Activated CD4-positive, alpha-beta T cell treated with anti-CD3 and anti-CD28 coated beads for 36 hours (primary cell): ENCODE data around the gene ASTN2. TPM values are rescaled to one million over a fixed set of nuclear protein-coding genes. Genes with fewer than 3 reads are reported as not detected.

Experiments
- ATAC-seq: fragments of 200-7000 bp; cut with Tn5 transposase; one replicate; pipeline ENCODE4 v1.10.0; 2021; ENCODE audit warnings: mild to moderate bottlenecking, moderate library complexity
- CTCF ChIA-PET: fragments of 350-600 bp; sonication (Branson Sonifier 250); formaldehyde crosslinking; loops from one replicate; lab custom pipeline; 2021; ENCODE audit warnings: antibody characterized with exemption; lab: Charles Lee
- POLR2A ChIA-PET: fragments of 350-600 bp; sonication (Branson Sonifier 250); formaldehyde crosslinking; loops from one replicate; lab custom pipeline; 2021; ENCODE audit warnings: antibody characterized with exemption, inconsistent platforms; lab: Charles Lee
- DNase-seq: peaks from one replicate; pipeline ENCODE4 v3.0.0-alpha.2; 2020
- H3K27ac Mint-ChIP-seq: one replicate; pipeline ENCODE4 v1.8.0; 2021; ENCODE audit warnings: mixed read lengths
- H3K27me3 Mint-ChIP-seq: one replicate; pipeline ENCODE4 v1.8.0; 2021; ENCODE audit warnings: mixed read lengths
- H3K36me3 Mint-ChIP-seq: one replicate; pipeline ENCODE4 v1.8.0; 2021; ENCODE audit warnings: low read depth, mixed read lengths
- H3K4me1 Mint-ChIP-seq: one replicate; pipeline ENCODE4 v1.8.0; 2021; ENCODE audit warnings: mixed read lengths
- H3K4me3 Mint-ChIP-seq: one replicate; pipeline ENCODE4 v1.8.0; 2021; ENCODE audit warnings: mild to moderate bottlenecking, moderate library complexity, mixed read lengths
- H3K9me3 Mint-ChIP-seq: one replicate; pipeline ENCODE4 v1.8.0; 2021; ENCODE audit warnings: low read depth, mixed read lengths
- intact Hi-C, 2 experiments: fragments of 100-400 bp; cut with DNase I in 1 of 2; cut with micrococcal nuclease in 1 of 2; formaldehyde crosslinking; loops; one replicate each; pipeline versions ENCODE4 v1.14.2 to v1.15.1; 2022 to 2024; cut with DNase I, micrococcal nuclease
- total RNA-seq, 2 experiments: library from RNA; stranded (reverse); gene quantifications; one replicate each; pipeline ENCODE4 v1.2.3, GENCODE V29; 2021

The ASTN2 gene
- total RNA-seq, 2 experiments from 2014 or later, result 3.0 to 4.2 TPM

DNA sequence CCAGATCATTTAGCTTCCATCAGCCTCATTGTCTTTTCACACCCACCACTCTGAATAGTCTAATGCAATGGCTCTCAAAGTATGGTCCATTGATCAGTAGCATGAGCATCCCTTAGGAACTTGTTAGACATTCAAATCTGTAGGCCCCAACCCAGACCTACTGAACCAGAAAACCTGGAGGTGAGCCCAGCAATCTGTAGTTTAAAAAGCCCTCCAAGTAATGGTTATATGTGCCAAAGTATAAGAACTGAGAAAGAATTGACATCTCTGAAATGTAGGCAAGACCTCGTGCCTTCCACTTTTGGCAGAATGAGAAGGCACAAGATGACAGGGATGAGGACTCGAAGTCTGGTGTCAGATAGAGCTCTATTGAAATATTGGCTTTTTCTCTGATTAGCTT, 460.1 kb downstream of the ASTN2 start:
- POLR2A ChIA-PET, result no interaction called here
- Mint-ChIP-seq H3K27me3 (peaks cover 3% of the 10 kb centered on the region), H3K9me3 (no peaks in the 10 kb centered on the region), H3K27ac (no peak overlapping the region), H3K36me3 (no peaks in the 10 kb centered on the region), H3K4me1 (peaks cover 2% of the 10 kb centered on the region), H3K4me3 (no peak overlapping the region)
- CTCF ChIA-PET, result no interaction called here
- ATAC-seq, result no peak
- no peak for DNase-seq
- intact Hi-C loops, result no loop called here

DNA sequence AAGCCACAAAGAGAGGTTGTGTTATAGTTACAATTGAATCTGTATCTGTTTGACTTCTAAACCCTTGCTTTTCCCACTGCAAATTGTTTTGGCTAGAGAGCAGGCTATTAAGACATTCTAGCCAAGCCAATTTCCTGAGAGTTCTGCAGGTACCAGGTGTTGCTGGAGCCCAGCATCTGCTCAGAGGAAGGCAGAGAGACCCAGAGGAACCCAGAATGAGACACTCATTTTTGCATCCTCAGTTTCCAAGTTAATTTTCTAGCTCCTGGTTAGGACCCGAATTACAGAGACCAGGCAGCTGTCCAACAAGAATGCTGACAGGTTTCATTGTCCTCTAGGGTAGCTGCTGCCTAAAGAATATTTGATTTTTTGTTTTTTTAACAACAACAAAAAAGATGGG, 461.6 kb downstream of the ASTN2 start:
- CTCF ChIA-PET, result interaction anchor here (0.6 to 1.5 kb wide), 2 partner anchors 29 to 404 kb away, joined by 3 to 4 read pairs; no protein-coding TSS in a partner anchor

DNA sequence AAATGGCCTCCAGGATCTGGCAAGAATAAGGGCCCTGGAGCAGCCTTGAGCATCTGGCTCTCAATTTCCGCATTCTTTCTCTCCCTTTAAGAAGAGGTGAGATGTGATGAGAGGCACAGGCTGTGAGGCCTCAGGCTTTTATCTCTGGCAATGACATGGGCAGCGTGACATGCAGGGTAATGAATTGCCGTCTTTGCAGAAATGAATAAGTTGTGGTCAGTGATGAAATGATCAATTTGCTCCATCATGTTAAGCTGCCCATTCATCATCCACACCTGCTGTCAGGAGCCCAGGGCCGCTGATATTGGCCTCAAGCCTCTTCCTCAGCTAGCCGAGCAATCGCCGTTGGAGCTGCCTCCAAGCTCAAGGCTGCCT, 462.4 kb downstream of the ASTN2 start:
- ChIA-PET POLR2A (no interaction called here), CTCF (interaction anchor here (1.5 kb wide), 1 partner anchor 28 kb away, joined by 4 read pairs; no protein-coding TSS in a partner anchor)
- H3K27ac Mint-ChIP-seq, result no peak overlapping the region
- intact Hi-C loops, result no loop called here
- peaks cover 4% of the 10 kb centered on the region for H3K27me3 Mint-ChIP-seq
- DNase-seq, result no peak
- no peaks in the 10 kb centered on the region for H3K9me3 Mint-ChIP-seq
- ATAC-seq, result no peak
- H3K36me3 Mint-ChIP-seq, result no peaks in the 10 kb centered on the region
- H3K4me3 Mint-ChIP-seq, result no peak overlapping the region
- no peaks in the 10 kb centered on the region for H3K4me1 Mint-ChIP-seq

More for the DNA sequence above, 461.6 kb downstream of the ASTN2 start:
- H3K4me3 Mint-ChIP-seq, result no peak overlapping the region
- H3K9me3 Mint-ChIP-seq, result no peaks in the 10 kb centered on the region
- intact Hi-C loops, result no loop called here
- POLR2A ChIA-PET, result no interaction called here
- peaks cover 4% of the 10 kb centered on the region for H3K27me3 Mint-ChIP-seq
- H3K36me3 Mint-ChIP-seq, result no peaks in the 10 kb centered on the region
- DNase-seq (no peak), ATAC-seq (no peak)
- H3K27ac Mint-ChIP-seq, result no peak overlapping the region
- H3K4me1 Mint-ChIP-seq, result no peaks in the 10 kb centered on the region

DNA sequence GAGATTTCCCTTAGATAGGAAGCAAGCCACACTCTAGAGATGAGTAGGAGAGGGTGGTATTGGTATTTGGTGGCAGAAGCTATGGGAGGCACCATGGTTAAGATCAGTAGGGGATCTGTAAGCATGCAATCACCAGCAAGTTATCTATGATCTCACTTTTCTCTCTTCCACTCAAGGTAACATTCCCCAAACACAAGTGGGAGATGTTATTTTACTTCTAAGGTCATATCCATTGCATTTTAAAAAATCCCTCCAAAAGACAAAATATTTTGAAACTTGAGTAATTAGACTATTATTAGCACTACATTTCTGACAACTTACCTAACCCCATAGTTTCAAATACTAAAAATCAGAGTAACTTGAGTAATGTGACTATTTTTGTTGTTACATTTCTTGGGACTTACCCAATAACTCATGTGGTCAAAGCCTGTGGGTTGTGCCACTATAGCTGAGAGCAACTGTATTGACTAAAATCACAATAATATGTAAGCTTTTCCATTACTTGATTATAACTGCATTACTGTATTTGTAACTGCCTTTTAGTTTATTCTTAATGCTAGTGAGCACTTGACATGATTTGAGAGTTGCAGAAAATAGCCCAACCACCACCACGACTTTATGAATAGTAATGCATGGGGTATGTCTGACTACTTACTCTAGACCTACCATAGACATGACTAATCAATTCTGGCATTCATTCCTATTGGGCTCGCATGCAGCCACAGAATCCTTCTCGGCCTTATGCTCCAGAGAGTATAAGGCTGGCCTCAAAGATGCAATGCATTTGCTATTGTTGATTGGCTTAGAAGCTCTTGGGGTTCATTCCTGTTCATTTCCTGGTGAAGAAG, 463.0 kb downstream of the ASTN2 start:
- Mint-ChIP-seq H3K27me3 (peaks cover 4% of the 10 kb centered on the region), H3K27ac (no peak overlapping the region), H3K4me3 (no peak overlapping the region), H3K36me3 (no peaks in the 10 kb centered on the region), H3K4me1 (no peaks in the 10 kb centered on the region), H3K9me3 (no peaks in the 10 kb centered on the region)
- intact Hi-C loops, result no loop called here
- ChIA-PET POLR2A (no interaction called here), CTCF (interaction anchor here (1.5 kb wide), 1 partner anchor 27 kb away, joined by 4 read pairs; no protein-coding TSS in a partner anchor)
- ATAC-seq (no peak), DNase-seq (no peak)

DNA sequence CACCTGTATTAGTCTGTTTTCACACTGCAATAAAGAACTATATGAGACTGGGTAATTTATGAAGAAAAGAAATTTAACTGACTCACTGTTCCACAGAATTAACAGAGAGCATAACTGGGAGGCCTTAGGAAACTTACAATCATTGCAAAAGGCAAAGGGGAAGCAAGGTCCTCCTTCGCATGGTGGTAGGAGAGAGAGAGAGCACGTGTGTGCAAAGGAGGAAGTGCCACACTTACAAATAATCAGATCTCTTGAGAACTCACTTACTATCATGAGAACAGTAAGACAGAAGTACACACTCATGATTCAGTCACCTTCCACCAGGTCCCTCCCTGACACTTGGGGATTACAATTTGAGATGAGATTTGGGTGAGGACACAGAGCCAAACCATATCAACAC, 469.0 kb downstream of the ASTN2 start:
- ATAC-seq (no peak), DNase-seq (no peak)
- POLR2A ChIA-PET, result no interaction called here
- no peak overlapping the region for H3K27ac Mint-ChIP-seq
- H3K27me3 Mint-ChIP-seq, result peaks cover 6% of the 10 kb centered on the region
- no peaks in the 10 kb centered on the region for H3K36me3 Mint-ChIP-seq
- no peaks in the 10 kb centered on the region for H3K4me1 Mint-ChIP-seq
- H3K9me3 Mint-ChIP-seq, result no peaks in the 10 kb centered on the region
- intact Hi-C loops, result no loop called here
- H3K4me3 Mint-ChIP-seq, result no peak overlapping the region
- CTCF ChIA-PET, result no interaction called here

DNA sequence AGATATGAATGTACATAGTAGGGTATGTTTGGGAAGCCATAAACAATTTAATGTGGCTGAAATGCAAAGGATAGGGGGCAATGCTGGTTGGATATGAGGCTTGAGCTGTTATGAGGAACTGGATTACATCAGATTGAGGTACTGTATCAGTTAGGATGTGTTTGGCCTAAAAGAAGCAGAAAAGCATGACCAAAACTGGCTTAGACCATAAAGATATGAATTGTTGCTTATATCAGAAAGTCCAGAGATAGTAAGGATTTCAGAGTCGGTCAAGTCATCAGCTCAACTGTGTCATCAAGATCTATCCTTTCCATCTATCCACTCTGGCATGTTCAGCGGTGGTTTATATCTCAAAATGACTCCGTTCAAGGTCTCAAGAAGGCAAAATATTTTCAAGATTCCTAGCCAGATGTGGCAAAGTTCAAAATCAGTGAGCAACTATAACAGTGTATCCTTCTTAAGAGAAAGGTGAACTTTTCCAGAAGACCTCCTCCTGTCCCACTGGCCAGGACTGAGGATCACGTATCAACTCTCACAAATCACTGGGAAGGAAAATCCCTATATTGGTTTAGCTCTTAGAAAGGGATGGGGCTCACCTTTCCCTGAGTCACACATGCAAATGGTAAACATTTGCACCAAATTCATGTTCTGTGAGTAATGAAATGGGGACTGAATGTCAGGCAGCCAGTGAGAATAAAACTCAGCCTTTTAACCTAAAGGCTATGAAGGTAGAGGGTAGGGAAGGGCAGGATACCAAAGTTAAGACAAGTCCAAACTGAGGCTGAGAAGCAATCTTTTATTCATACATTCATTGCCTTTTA, 469.9 kb downstream of the ASTN2 start:
- H3K36me3 Mint-ChIP-seq, result no peaks in the 10 kb centered on the region
- H3K9me3 Mint-ChIP-seq, result no peaks in the 10 kb centered on the region
- ATAC-seq (no peak), DNase-seq (no peak)
- H3K4me1 Mint-ChIP-seq, result no peaks in the 10 kb centered on the region
- ChIA-PET CTCF (interaction anchor here (0.6 kb wide), 1 partner anchor 66 kb away, joined by 3 read pairs; no protein-coding TSS in a partner anchor), POLR2A (no interaction called here)
- intact Hi-C loops, result no loop called here
- H3K4me3 Mint-ChIP-seq, result no peak overlapping the region
- H3K27me3 Mint-ChIP-seq, result peaks cover 6% of the 10 kb centered on the region
- no peak overlapping the region for H3K27ac Mint-ChIP-seq

DNA sequence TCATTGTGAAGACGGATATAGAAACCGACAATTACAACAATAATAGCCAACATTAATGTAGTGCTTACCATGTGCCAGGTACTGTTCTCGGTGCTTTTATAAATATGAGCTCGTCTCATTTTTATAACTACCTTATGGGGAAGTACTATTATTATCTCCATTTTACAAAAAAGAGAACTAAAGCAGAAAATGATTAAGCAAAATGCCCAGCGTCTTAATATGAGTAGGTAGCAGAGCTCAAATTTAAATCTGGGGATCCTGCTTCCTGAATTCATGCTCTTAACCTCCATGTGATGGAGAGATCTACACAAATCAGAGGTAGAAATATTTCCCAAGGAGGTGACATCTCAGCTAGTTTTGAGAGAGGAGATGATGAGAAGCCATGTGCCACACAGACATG, 470.9 kb downstream of the ASTN2 start:
- DNase-seq (no peak), ATAC-seq (no peak)
- ChIA-PET CTCF (interaction anchor here (0.9 kb wide), 1 partner anchor 290 kb away, joined by 3 read pairs; no protein-coding TSS in a partner anchor), POLR2A (no interaction called here)
- intact Hi-C loops, result no loop called here
- no peaks in the 10 kb centered on the region for H3K36me3 Mint-ChIP-seq
- no peaks in the 10 kb centered on the region for H3K9me3 Mint-ChIP-seq
- H3K4me3 Mint-ChIP-seq, result no peak overlapping the region
- peaks cover 5% of the 10 kb centered on the region for H3K27me3 Mint-ChIP-seq
- no peaks in the 10 kb centered on the region for H3K4me1 Mint-ChIP-seq
- H3K27ac Mint-ChIP-seq, result no peak overlapping the region

DNA sequence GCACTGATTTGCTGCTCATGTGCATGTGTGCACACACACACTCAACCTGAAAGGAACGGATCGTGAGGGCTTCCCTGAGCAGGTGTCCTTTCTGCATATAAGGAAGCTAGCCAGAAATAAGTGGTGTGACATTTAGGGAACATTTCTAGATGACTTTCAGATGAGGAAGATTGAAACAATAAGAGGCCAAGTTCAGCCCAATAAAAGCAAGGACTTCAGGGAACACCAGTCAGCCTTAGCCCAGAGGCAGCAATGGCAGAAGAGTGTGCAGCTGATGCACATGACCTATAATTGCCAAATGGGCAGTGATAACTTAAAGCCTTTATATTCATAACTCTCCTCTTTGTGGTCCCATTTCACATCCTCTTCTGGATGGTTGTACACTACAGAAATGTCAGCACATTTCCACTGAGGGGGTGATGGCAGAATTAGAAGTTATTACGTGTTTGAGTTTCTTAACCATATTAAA, 472.2 kb downstream of the ASTN2 start:
- no peak overlapping the region for H3K4me3 Mint-ChIP-seq
- no peaks in the 10 kb centered on the region for H3K9me3 Mint-ChIP-seq
- POLR2A ChIA-PET, result no interaction called here
- CTCF ChIA-PET, result no interaction called here
- ATAC-seq, result no peak
- DNase-seq, result no peak
- no peaks in the 10 kb centered on the region for H3K4me1 Mint-ChIP-seq
- intact Hi-C loops, result no loop called here
- H3K27ac Mint-ChIP-seq, result no peak overlapping the region
- H3K27me3 Mint-ChIP-seq, result peaks cover 3% of the 10 kb centered on the region
- H3K36me3 Mint-ChIP-seq, result no peaks in the 10 kb centered on the region

DNA sequence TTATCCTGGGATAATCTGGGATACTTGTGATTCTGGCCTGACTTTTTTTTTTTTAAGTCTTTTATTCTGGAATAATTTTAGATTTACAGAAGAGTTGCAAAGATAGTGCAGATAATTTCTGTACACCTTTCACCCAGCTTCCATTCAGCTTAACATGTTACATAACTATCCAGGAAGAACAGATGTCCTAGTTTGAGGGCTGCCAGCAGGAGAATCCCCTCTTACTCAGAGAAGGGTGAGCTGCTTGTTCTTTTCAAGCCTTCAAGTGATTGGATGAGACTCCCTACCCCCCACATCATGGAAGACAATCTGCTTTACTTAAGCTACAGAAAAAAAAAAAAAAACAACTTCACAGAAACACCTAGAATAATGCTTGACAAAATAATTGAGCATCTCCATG, 473.6 kb downstream of the ASTN2 start:
- Mint-ChIP-seq H3K27ac (no peak overlapping the region), H3K9me3 (no peaks in the 10 kb centered on the region), H3K27me3 (peaks cover 3% of the 10 kb centered on the region), H3K36me3 (no peaks in the 10 kb centered on the region), H3K4me1 (no peaks in the 10 kb centered on the region), H3K4me3 (no peak overlapping the region)
- ChIA-PET POLR2A (no interaction called here), CTCF (no interaction called here)
- DNase-seq (no peak), ATAC-seq (no peak)
- intact Hi-C loops, result no loop called here

DNA sequence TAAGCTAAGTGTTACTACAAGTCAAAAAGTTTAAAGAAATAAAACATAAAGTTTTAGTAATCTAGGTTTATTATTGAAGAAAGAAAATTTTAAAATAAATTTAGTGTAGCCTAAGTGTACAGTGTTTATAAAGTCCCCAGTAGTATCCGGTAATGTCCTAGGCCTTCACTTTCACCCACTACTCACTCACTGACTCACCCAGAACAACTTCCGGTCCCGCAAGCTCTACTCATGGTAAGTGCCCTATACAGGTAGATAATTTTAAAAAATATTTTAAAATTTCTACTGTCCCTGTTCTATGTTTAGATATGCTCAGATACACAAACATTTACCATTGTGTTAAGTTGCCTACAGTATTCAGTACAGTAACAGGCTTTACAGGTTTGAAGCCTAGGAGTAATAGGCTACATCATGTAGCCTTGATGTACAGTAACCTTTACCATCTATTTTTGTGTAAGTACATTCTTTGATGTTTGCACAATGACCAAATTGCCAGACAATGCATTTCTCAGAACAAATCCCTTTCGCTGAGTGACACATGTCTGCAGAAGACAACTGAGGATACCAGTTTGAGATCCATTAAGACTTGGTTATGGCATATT, 474.1 kb downstream of the ASTN2 start:
- Mint-ChIP-seq H3K4me1 (no peaks in the 10 kb centered on the region), H3K27me3 (peaks cover 3% of the 10 kb centered on the region), H3K4me3 (no peak overlapping the region), H3K9me3 (no peaks in the 10 kb centered on the region), H3K36me3 (no peaks in the 10 kb centered on the region), H3K27ac (no peak overlapping the region)
- POLR2A ChIA-PET, result no interaction called here
- ATAC-seq (no peak), DNase-seq (no peak)
- CTCF ChIA-PET, result interaction anchor here (0.6 kb wide), 1 partner anchor 21 kb away, joined by 3 read pairs; no protein-coding TSS in a partner anchor
- intact Hi-C loops, result no loop called here

DNA sequence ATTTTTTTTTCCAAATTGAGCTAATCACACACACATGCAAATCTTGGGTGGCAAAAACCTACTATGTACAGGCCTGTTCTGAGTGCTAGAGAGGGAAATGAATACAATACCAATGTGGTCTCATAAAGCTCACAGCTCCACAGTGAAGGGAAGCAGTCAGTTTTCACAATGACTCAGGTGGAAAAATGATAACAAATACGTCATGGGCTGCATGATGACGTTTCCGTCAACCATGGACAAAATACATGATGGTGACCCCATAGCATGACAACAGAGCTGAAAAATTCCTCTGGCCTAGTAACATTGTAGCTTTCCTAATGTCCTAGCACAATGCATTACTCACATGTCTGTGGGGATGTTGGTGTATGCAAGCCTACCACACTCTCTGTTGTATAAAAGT, 475.2 kb downstream of the ASTN2 start:
- ChIA-PET CTCF (interaction anchor here (0.9 kb wide), 1 partner anchor 14 kb away, joined by 4 read pairs; no protein-coding TSS in a partner anchor), POLR2A (no interaction called here)
- Mint-ChIP-seq H3K4me3 (no peak overlapping the region), H3K36me3 (no peaks in the 10 kb centered on the region), H3K4me1 (no peaks in the 10 kb centered on the region), H3K27me3 (peaks cover 3% of the 10 kb centered on the region), H3K27ac (no peak overlapping the region), H3K9me3 (no peaks in the 10 kb centered on the region)
- no peak for ATAC-seq
- intact Hi-C loops, result no loop called here
- no peak for DNase-seq
